Measurements from ENCODE around the gene BCAS1. TPM values are rescaled to one million over a fixed set of nuclear protein-coding genes. Genes with fewer than 3 reads are reported as not detected.

Gene BCAS1
- total and polyA plus RNA-seq, 2 donors from 2014 or later: 1.1 to 4.8 TPM

DNA sequence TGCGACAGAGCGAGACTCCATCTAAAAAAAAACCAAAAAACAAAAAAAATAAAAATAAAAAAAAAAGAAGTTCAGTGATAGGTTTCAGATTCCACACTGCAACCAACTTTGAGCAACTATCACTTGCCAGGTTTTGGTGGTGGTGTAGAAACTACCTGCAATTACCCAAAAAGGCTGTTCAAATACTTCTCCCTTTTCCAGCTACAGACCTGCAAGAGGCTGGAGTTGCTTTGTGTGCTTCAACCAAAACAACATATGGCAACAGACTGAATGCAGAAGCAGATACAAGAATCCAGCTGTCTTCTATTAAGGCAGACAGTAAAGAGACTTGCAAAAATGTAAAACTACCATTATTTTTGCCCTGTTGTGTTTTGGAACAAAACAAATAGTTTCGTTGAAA, 9.3 kb upstream of the BCAS1 start:
- TF ChIP-seq CTCF (IDR thresholded peaks at IDR 0.05; ENCODE audit: borderline replicate concordance, extremely low read depth, insufficient read depth): no peak
- FAIRE-seq: no peak

GRCh38 chr20:54078296-54078984, 8.0 kb upstream of the BCAS1 start:
- FAIRE-seq (no peak), DNase-seq (no peak)
- TF ChIP-seq CTCF (IDR thresholded peaks at IDR 0.05; ENCODE audit: borderline replicate concordance, extremely low read depth, insufficient read depth): no peak
- no peaks in the 10 kb centered on the region for H3K4me1 ChIP-seq (ENCODE audit: control insufficient read depth in 2 of 3, insufficient read depth in 2 of 3, low read depth in 1 of 3, low read length in 3 of 3)
- no peaks in the 10 kb centered on the region for H3K9me3 ChIP-seq (ENCODE audit: control insufficient read depth in 2 of 3, insufficient read depth in 1 of 3, low read length in 3 of 3)
- intact Hi-C loops (cut with DNase I): no loop called here
- no peak overlapping the region for H3K9ac ChIP-seq (ENCODE audit: low read length in 3 of 3)
- H3K4me3 ChIP-seq (ENCODE audit: low read length in 3 of 3): no peak overlapping the region
- H3K27me3 ChIP-seq (ENCODE audit: control insufficient read depth, insufficient read depth, low read length): no peaks in the 10 kb centered on the region
- H3K27ac ChIP-seq (ENCODE audit: low read depth in 2 of 2, low read length in 2 of 2): no peak overlapping the region
- no peaks in the 10 kb centered on the region for H3K36me3 ChIP-seq (ENCODE audit: control insufficient read depth in 2 of 3, insufficient read depth in 3 of 3, low read length in 3 of 3)

More for the DNA sequence above, 9.3 kb upstream of the BCAS1 start:
- intact Hi-C loops (cut with DNase I): no loop called here
- Histone ChIP-seq H3K27ac (ENCODE audit: low read depth in 2 of 2, low read length in 2 of 2) (no peak overlapping the region), H3K9me3 (ENCODE audit: control insufficient read depth in 2 of 3, insufficient read depth in 1 of 3, low read length in 3 of 3) (no peaks in the 10 kb centered on the region), H3K4me3 (ENCODE audit: low read length in 3 of 3) (no peak overlapping the region), H3K27me3 (ENCODE audit: control insufficient read depth, insufficient read depth, low read length) (no peaks in the 10 kb centered on the region), H3K9ac (ENCODE audit: low read length in 3 of 3) (no peak overlapping the region), H3K36me3 (ENCODE audit: control insufficient read depth in 2 of 3, insufficient read depth in 3 of 3, low read length in 3 of 3) (no peaks in the 10 kb centered on the region), H3K4me1 (ENCODE audit: control insufficient read depth in 2 of 3, insufficient read depth in 2 of 3, low read depth in 1 of 3, low read length in 3 of 3) (no peaks in the 10 kb centered on the region)
- DNase-seq: peak in 1 of 5 donors; percentile 45

DNA sequence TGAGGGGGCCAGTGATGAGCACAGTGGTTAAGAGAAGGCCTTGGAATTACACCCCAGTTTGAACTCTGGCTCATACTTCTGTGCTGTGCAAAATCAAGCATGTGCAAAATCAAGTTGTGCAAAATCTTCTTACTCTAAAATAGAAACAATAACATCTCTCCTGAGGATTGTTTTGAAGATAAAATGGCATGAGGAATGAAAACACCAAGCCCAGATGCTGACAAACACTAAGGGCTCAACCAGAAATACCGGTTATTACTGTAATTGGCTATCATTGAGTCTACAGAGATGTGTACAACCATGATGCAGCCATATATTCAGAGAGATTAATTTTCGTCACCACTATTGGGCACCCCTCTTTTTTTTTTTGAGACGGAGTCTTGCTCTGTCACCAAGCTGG, 5.9 kb upstream of the BCAS1 start:
- no peak overlapping the region for H3K4me3 ChIP-seq (ENCODE audit: low read length in 3 of 3)
- FAIRE-seq: no peak
- H3K36me3 ChIP-seq (ENCODE audit: control insufficient read depth in 2 of 3, insufficient read depth in 3 of 3, low read length in 3 of 3): no peaks in the 10 kb centered on the region
- no peaks in the 10 kb centered on the region for H3K4me1 ChIP-seq (ENCODE audit: control insufficient read depth in 2 of 3, insufficient read depth in 2 of 3, low read depth in 1 of 3, low read length in 3 of 3)
- no peak overlapping the region for H3K27ac ChIP-seq (ENCODE audit: low read depth in 2 of 2, low read length in 2 of 2)
- H3K9me3 ChIP-seq (ENCODE audit: control insufficient read depth in 2 of 3, insufficient read depth in 1 of 3, low read length in 3 of 3): no peaks in the 10 kb centered on the region
- intact Hi-C loops (cut with DNase I): no loop called here
- DNase-seq: no peak
- no peaks in the 10 kb centered on the region for H3K27me3 ChIP-seq (ENCODE audit: control insufficient read depth, insufficient read depth, low read length)
- no peak for TF ChIP-seq CTCF (IDR thresholded peaks at IDR 0.05; ENCODE audit: borderline replicate concordance, extremely low read depth, insufficient read depth)
- no peak overlapping the region for H3K9ac ChIP-seq (ENCODE audit: low read length in 3 of 3)

DNA sequence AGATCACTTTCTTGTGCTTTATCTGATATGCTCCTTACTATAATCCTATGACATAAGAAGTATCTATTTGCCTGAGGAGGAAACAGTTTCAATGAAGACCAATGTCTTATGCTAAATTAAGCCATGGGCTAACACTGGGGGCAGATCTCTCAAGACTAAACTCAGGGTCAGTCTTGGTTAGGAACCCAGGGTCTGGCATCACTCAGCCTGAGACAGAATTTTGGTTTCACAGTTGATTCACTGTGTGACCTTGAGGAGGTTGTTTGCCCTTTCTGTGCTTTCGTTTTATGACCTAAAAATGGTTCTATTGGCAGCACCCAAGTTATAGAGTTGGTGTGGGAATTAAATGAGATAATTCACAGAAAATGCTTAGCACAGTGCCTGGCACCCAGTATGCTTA, 4.9 kb upstream of the BCAS1 start:
- H3K36me3 ChIP-seq (ENCODE audit: control insufficient read depth in 2 of 3, insufficient read depth in 3 of 3, low read length in 3 of 3): no peaks in the 10 kb centered on the region
- H3K27me3 ChIP-seq (ENCODE audit: control insufficient read depth, insufficient read depth, low read length): no peaks in the 10 kb centered on the region
- FAIRE-seq (no peak), DNase-seq (no peak)
- no peak for TF ChIP-seq CTCF (IDR thresholded peaks at IDR 0.05; ENCODE audit: borderline replicate concordance, extremely low read depth, insufficient read depth)
- H3K4me3 ChIP-seq (ENCODE audit: low read length in 3 of 3): no peak overlapping the region
- H3K27ac ChIP-seq (ENCODE audit: low read depth in 2 of 2, low read length in 2 of 2): no peak overlapping the region
- H3K9me3 ChIP-seq (ENCODE audit: control insufficient read depth in 2 of 3, insufficient read depth in 1 of 3, low read length in 3 of 3): no peaks in the 10 kb centered on the region
- no peak overlapping the region for H3K9ac ChIP-seq (ENCODE audit: low read length in 3 of 3)
- no peaks in the 10 kb centered on the region for H3K4me1 ChIP-seq (ENCODE audit: control insufficient read depth in 2 of 3, insufficient read depth in 2 of 3, low read depth in 1 of 3, low read length in 3 of 3)
- intact Hi-C loops (cut with DNase I): no loop called here
